Fibroblast of lung (primary cell): ENCODE data around the gene TTLL9. TPM values are rescaled to one million over a fixed set of nuclear protein-coding genes. Genes with fewer than 3 reads are reported as not detected.

Source experiments
- DNase-seq, 2 donors: peaks; one replicate each; pipeline versions ENCODE4 v3.0.0 to v3.0.0-alpha.2; 2010; ENCODE audit warnings: low read depth in 2 of 2
- H2AFZ ChIP-seq: 2 replicates; pipeline ENCODE4 v1.5.1; 2012; ENCODE audit warnings: low read length, control low read depth, inconsistent platforms
- H3K27ac ChIP-seq: 2 replicates; pipeline ENCODE4 v1.5.1; 2011; ENCODE audit warnings: low read length, control low read depth; ENCODE audit not compliant: insufficient read depth
- H3K27me3 ChIP-seq: 2 replicates; pipeline ENCODE4 v1.5.1; 2011; ENCODE audit warnings: mild to moderate bottlenecking, low read length; ENCODE audit not compliant: control insufficient read depth, insufficient read depth
- H3K36me3 ChIP-seq: 2 replicates; pipeline ENCODE4 v1.5.1; 2011; ENCODE audit warnings: low read length; ENCODE audit not compliant: control insufficient read depth, insufficient read depth
- H3K4me1 ChIP-seq: 2 replicates; pipeline ENCODE4 v1.5.1; 2011; ENCODE audit warnings: low read length; ENCODE audit not compliant: control insufficient read depth, insufficient read depth; ENCODE audit errors: extremely low read depth
- H3K4me2 ChIP-seq: 2 replicates; pipeline ENCODE4 v1.5.1; 2011; ENCODE audit warnings: low read length, control low read depth; ENCODE audit not compliant: insufficient read depth; ENCODE audit errors: extremely low read depth
- H3K4me3 ChIP-seq, 4 experiments: fragments of 200-600 bp in 1 of 4; sonication (generic) in 1 of 4; replicated peaks in 1 of 4; 2 replicates each; pipeline ENCODE4 v1.5.1; 2011 to 2016; ENCODE audit warnings: low read length in 4 of 4, low read depth in 3 of 4, mild to moderate bottlenecking in 3 of 4, control low read depth in 2 of 4, inconsistent platforms in 1 of 4, mixed read lengths in 1 of 4; ENCODE audit not compliant: insufficient read depth in 1 of 4; ENCODE audit errors: control extremely low read depth in 1 of 4
- H3K79me2 ChIP-seq: 2 replicates; pipeline ENCODE4 v1.5.1; 2012; ENCODE audit warnings: mild to moderate bottlenecking, low read length, inconsistent platforms; ENCODE audit not compliant: control insufficient read depth, insufficient read depth
- H3K9ac ChIP-seq: 2 replicates; pipeline ENCODE4 v1.5.1; 2011; ENCODE audit warnings: mild to moderate bottlenecking, low read length, control low read depth; ENCODE audit not compliant: insufficient read depth
- H3K9me3 ChIP-seq: 2 replicates; pipeline ENCODE4 v1.5.1; 2012; ENCODE audit warnings: low read depth, low read length; ENCODE audit not compliant: control insufficient read depth, insufficient read depth
- H4K20me1 ChIP-seq: 2 replicates; pipeline ENCODE4 v1.5.1; 2011; ENCODE audit warnings: low read length; ENCODE audit not compliant: control insufficient read depth, insufficient read depth; ENCODE audit errors: extremely low read depth
- EZH2 ChIP-seq: IDR thresholded peaks from 2 replicates; pipeline ENCODE4 v1.5.1; 2012; ENCODE audit warnings: low read length, control low read depth, mild to moderate bottlenecking; ENCODE audit errors: missing control alignments
- polyA plus RNA-seq, 2 donors: library from polyadenylated mRNA; depleted of rRNA in 1 of 2; stranded (reverse) in 1 of 2; unstranded in 1 of 2; fragments of >200 nt; gene quantifications; 2 replicates each; pipeline ENCODE4 v1.2.1, GENCODE V29; 2011 to 2012; ENCODE audit warnings: missing spikeins in 1 of 2
- total RNA-seq: library from RNA; depleted of rRNA; stranded (reverse); fragments of >200 nt; gene quantifications from 2 replicates; pipeline ENCODE4 v1.2.1, GENCODE V29; 2014
- TF ChIP-seq, protein P1 (sequence below), 2 donors: IDR thresholded peaks in 1 of 2; conservative IDR thresholded peaks in 1 of 2; 1 replicate in 1 of 2; 2 replicates in 1 of 2; pipeline ENCODE4 v1.5.1; 2011 to 2012; ENCODE audit warnings: low read length in 2 of 2, control low read depth in 1 of 2, inconsistent platforms in 1 of 2, low read depth in 1 of 2, mild to moderate bottlenecking in 1 of 2

The TTLL9 gene
- total and polyA plus RNA-seq, 2 donors (not counting 1 experiment from before 2014, with no cell fraction given), result 0.05 TPM; not detected in 1

DNA sequence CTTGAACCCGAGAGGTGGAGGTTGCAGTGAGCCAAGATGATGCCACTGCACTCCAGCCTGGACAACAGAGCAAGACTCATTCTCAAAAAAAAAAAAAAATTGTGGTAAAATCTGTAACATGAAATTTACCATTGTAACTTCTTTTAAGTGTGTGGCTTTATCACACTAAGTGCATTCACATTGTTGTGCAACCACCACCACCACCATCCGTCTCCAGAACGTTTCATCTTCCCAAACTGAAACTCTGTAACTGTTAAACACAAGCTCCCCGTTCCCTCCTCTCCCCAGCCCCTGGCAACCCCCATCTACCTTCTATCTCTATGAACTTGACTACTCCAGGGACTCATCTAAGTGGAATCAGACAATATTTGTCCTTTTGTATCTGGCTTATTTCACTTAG is 51.7 kb downstream of the TTLL9 start:
- Histone ChIP-seq H3K36me3 (no peaks in the 10 kb centered on the region), H4K20me1 (peaks cover 1% of the 10 kb centered on the region), H2AFZ (no peak overlapping the region), H3K9me3 (no peaks in the 10 kb centered on the region), H3K4me2 (no peak overlapping the region), H3K27me3 (peaks cover 7% of the 10 kb centered on the region), H3K27ac (no peak overlapping the region), H3K4me1 (no peaks in the 10 kb centered on the region), H3K9ac (no peak overlapping the region), H3K4me3 (no peak overlapping the region), H3K79me2 (no peaks in the 10 kb centered on the region)
- TF ChIP-seq, protein P1, sequence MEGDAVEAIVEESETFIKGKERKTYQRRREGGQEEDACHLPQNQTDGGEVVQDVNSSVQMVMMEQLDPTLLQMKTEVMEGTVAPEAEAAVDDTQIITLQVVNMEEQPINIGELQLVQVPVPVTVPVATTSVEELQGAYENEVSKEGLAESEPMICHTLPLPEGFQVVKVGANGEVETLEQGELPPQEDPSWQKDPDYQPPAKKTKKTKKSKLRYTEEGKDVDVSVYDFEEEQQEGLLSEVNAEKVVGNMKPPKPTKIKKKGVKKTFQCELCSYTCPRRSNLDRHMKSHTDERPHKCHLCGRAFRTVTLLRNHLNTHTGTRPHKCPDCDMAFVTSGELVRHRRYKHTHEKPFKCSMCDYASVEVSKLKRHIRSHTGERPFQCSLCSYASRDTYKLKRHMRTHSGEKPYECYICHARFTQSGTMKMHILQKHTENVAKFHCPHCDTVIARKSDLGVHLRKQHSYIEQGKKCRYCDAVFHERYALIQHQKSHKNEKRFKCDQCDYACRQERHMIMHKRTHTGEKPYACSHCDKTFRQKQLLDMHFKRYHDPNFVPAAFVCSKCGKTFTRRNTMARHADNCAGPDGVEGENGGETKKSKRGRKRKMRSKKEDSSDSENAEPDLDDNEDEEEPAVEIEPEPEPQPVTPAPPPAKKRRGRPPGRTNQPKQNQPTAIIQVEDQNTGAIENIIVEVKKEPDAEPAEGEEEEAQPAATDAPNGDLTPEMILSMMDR (conservative IDR thresholded peaks at IDR 0.05 in 1 of 2, IDR thresholded peaks at IDR 0.05 in 1 of 2; ENCODE audit: low read depth in 1 of 2, low read length in 2 of 2), result no peak
- DNase-seq, result no peak

DNA sequence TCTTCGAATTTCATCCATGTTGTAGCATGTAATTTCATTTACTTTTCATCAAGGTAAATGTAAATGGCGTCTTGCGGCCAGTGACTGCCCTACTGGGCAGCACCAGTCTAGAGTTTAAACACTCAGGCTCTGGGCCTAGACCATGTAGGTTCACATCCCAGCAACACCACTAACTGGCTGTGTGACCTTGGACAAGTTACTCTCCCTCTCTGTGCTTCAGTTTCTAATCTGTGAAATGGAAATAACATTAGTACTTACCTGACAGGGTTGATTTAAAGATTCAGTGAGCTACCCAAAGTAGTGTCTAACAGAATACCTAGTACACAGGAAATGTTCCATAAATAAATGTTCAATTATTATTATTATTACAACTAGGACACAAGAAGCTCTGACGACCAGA is 52.2 kb downstream of the TTLL9 start:
- TF ChIP-seq, protein P1 (conservative IDR thresholded peaks at IDR 0.05 in 1 of 2, IDR thresholded peaks at IDR 0.05 in 1 of 2; ENCODE audit: low read depth in 1 of 2, low read length in 2 of 2), result no peak
- no peak for TF ChIP-seq EZH2
- Histone ChIP-seq H3K27me3 (peaks cover 7% of the 10 kb centered on the region), H4K20me1 (peaks cover 1% of the 10 kb centered on the region)

DNA sequence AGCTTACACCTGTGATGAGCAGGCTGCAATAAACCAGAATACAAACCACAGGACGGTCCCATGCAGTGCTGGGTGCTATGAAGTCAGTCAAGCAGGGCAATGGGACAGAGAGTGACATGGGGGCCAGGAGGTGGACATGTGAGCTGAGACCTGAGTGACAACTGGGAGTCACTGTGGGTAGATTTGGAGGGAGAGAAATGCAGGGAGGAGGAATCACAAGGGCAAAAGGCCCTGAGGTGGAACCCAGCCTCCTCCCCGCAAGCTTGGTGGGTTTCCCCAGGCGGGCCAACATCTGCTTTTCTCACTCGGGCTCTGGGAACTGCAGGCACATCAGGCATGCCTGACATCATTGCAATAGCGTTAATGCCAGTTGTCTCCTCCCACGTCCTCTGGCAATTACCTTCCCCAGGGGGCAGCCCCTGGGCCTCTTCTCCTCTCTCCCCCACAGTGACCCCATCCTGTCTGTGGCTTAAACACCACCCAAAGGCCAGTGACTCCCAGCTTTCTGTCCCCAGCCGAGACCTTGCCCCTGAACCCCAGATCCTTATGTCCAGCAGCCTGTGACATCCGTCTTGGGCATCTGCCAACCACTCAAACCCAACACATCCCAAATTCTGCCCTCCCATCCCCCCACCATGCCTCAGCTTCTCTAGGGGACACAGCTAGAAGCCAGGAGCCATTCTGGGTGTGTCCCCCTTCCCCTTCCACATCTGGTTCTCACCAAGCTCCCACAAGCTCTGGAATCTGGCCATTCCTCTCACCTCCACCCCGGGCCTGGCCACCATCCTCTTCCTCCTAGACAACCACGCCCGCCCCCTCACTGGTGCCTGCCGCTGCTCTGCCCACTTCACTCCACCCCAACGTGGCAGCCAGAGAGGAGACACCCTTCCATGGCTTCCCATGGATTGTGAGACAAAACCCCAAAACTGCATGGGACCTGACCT is 53.2 kb downstream of the TTLL9 start:
- Histone ChIP-seq H3K27ac (no peak overlapping the region), H3K36me3 (no peaks in the 10 kb centered on the region), H3K4me3 (no peak overlapping the region), H3K4me1 (no peaks in the 10 kb centered on the region), H3K79me2 (no peaks in the 10 kb centered on the region), H2AFZ (no peak overlapping the region), H4K20me1 (peaks cover 1% of the 10 kb centered on the region), H3K4me2 (no peak overlapping the region), H3K27me3 (peaks cover 7% of the 10 kb centered on the region), H3K9me3 (no peaks in the 10 kb centered on the region), H3K9ac (no peak overlapping the region)
- no peak for DNase-seq
- no peak for TF ChIP-seq EZH2
- TF ChIP-seq, protein P1 (conservative IDR thresholded peaks at IDR 0.05 in 1 of 2, IDR thresholded peaks at IDR 0.05 in 1 of 2; ENCODE audit: low read depth in 1 of 2, low read length in 2 of 2), result no peak

More for the DNA sequence above, 52.2 kb downstream of the TTLL9 start:
- no peaks in the 10 kb centered on the region for H3K9me3 ChIP-seq
- H3K4me2 ChIP-seq, result no peak overlapping the region
- no peak overlapping the region for H3K4me3 ChIP-seq
- no peak for DNase-seq
- no peaks in the 10 kb centered on the region for H3K36me3 ChIP-seq
- no peaks in the 10 kb centered on the region for H3K79me2 ChIP-seq
- H3K27ac ChIP-seq, result no peak overlapping the region
- no peak overlapping the region for H2AFZ ChIP-seq
- H3K9ac ChIP-seq, result no peak overlapping the region
- no peaks in the 10 kb centered on the region for H3K4me1 ChIP-seq
